Spinal cord (tissue), 10 donors: ENCODE results near the gene GDI1. TPM values are rescaled to one million over a fixed set of nuclear protein-coding genes. Genes with fewer than 3 reads are reported as not detected.

Source experiments
- DNase-seq, 6 donors: peaks; one replicate each; pipeline versions ENCODE4 v3.0.0 to v3.0.0-alpha.2; 2013 to 2015; ENCODE audit warnings: low spot score in 6 of 6, low read depth in 4 of 6
- H3K27ac ChIP-seq: one replicate; pipeline ENCODE4 v1.5.1; 2013; ENCODE audit warnings: low read depth, low read length, control low read depth
- H3K27me3 ChIP-seq: one replicate; pipeline ENCODE4 v1.6.1; 2013; ENCODE audit warnings: low read length; ENCODE audit not compliant: control insufficient read depth, insufficient read depth
- H3K36me3 ChIP-seq: one replicate; pipeline ENCODE4 v1.6.1; 2013; ENCODE audit warnings: low read length; ENCODE audit not compliant: control insufficient read depth, insufficient read depth
- H3K4me1 ChIP-seq: one replicate; pipeline ENCODE4 v1.6.1; 2013; ENCODE audit warnings: low read length; ENCODE audit not compliant: control insufficient read depth, insufficient read depth
- H3K4me3 ChIP-seq: one replicate; pipeline ENCODE4 v1.5.1; 2013; ENCODE audit warnings: low read depth, low read length, control low read depth
- H3K9me3 ChIP-seq: one replicate; pipeline ENCODE4 v1.6.1; 2013; ENCODE audit warnings: low read length; ENCODE audit not compliant: control insufficient read depth, insufficient read depth
- WGBS: methylation state at CpG from one replicate; pipeline ENCODE4 v1.1.5; 2013; ENCODE audit warnings: missing lambda C conversion rate; ENCODE audit not compliant: insufficient coverage; 5-methylcytosine and 5-hydroxymethylcytosine counted together
- polyA plus RNA-seq, 2 donors: library from polyadenylated mRNA; unstranded; fragments of 120-200 nt; gene quantifications; one replicate each; pipeline ENCODE4 v1.2.1, GENCODE V29; 2013; ENCODE audit not compliant: insufficient read length in 2 of 2
- total RNA-seq, 2 donors: library from RNA; depleted of rRNA in 1 of 2; stranded (reverse); fragments of 120-200 nt in 1 of 2; fragments of >200 nt in 1 of 2; gene quantifications; one replicate each; pipeline versions ENCODE4 v1.2.3 to v1.2.4, GENCODE V29; 2013 to 2014
- donor health status: healthy.

Gene GDI1
- total and polyA plus RNA-seq, 4 donors, result 185 to 688 (median 434) TPM

- Histone ChIP-seq H3K27ac (peak overlapping the region; percentile 50), H3K27me3 (no peaks in the 10 kb centered on the region), H3K36me3 (peaks cover 69% of the 10 kb centered on the region), H3K4me1 (peaks cover 40% of the 10 kb centered on the region), H3K9me3 (no peaks in the 10 kb centered on the region), H3K4me3 (peak overlapping the region; percentile 10)
- no peak for DNase-seq
- 49% methylated on average over 9 of the region's 10 CpGs for whole genome bisulfite sequencing
These were observed 6.5 kb downstream of the GDI1 start for GRCh38 chrX:154443479-154443910.

GRCh38 chrX:154443992-154444754 is 7.2 kb downstream of the GDI1 start, which contains the start of gene FAM50A:
Gene FAM50A (plus strand): TSS chrX:154444141. CDS start chrX:154444236, 95 bp downstream.
- peak within 1 kb of the TSS; percentile 45 for H3K4me3 ChIP-seq
- H3K4me1 ChIP-seq, result peaks cover 33% of the 10 kb centered on the region
- no peaks in the 10 kb centered on the region for H3K9me3 ChIP-seq
- WGBS, result 27% methylated on average over 94 of the region's 94 CpGs
- peak within 1 kb of the TSS; percentile 50 for H3K27ac ChIP-seq
- peak in 2 of 6 donors; percentile 85 to 86 for DNase-seq
- peaks cover 70% of the 10 kb centered on the region for H3K36me3 ChIP-seq
- H3K27me3 ChIP-seq, result no peaks in the 10 kb centered on the region

GRCh38 chrX:154444755-154445246 is 7.8 kb downstream of the GDI1 start:
- no peak for DNase-seq
- H3K27me3 ChIP-seq, result no peaks in the 10 kb centered on the region
- H3K4me1 ChIP-seq, result peaks cover 31% of the 10 kb centered on the region
- peak overlapping the region; percentile 7 for H3K27ac ChIP-seq
- peak overlapping the region; percentile 45 for H3K4me3 ChIP-seq
- 80% methylated on average over 13 of the region's 13 CpGs for WGBS
- H3K36me3 ChIP-seq, result peaks cover 73% of the 10 kb centered on the region
- no peaks in the 10 kb centered on the region for H3K9me3 ChIP-seq

GRCh38 chrX:154445776-154446175 is 8.8 kb downstream of the GDI1 start:
- H3K27ac ChIP-seq, result no peak overlapping the region
- H3K4me3 ChIP-seq, result no peak overlapping the region
- H3K4me1 ChIP-seq, result peaks cover 27% of the 10 kb centered on the region
- peaks cover 73% of the 10 kb centered on the region for H3K36me3 ChIP-seq
- no peaks in the 10 kb centered on the region for H3K9me3 ChIP-seq
- no peaks in the 10 kb centered on the region for H3K27me3 ChIP-seq
- 90% methylated on average over 16 of the region's 16 CpGs for WGBS
- DNase-seq, result no peak

GRCh38 chrX:154446430-154446829 is 9.5 kb downstream of the GDI1 start:
- no peak overlapping the region for H3K27ac ChIP-seq
- no peak overlapping the region for H3K4me3 ChIP-seq
- 89% methylated on average over 12 of the region's 12 CpGs for WGBS
- peaks cover 28% of the 10 kb centered on the region for H3K4me1 ChIP-seq
- DNase-seq, result no peak
- no peaks in the 10 kb centered on the region for H3K9me3 ChIP-seq
- peaks cover 73% of the 10 kb centered on the region for H3K36me3 ChIP-seq
- no peaks in the 10 kb centered on the region for H3K27me3 ChIP-seq

- Histone ChIP-seq H3K27ac (no peak overlapping the region), H3K9me3 (no peaks in the 10 kb centered on the region), H3K27me3 (no peaks in the 10 kb centered on the region), H3K36me3 (peaks cover 64% of the 10 kb centered on the region), H3K4me3 (no peak overlapping the region), H3K4me1 (peaks cover 25% of the 10 kb centered on the region)
- no peak for DNase-seq
- 90% methylated on average over 14 of the region's 14 CpGs for WGBS
These were observed 11.5 kb downstream of the GDI1 start for GRCh38 chrX:154448484-154448883.

- H3K9me3 ChIP-seq, result no peaks in the 10 kb centered on the region
- no peak overlapping the region for H3K27ac ChIP-seq
- no peak for DNase-seq
- no peaks in the 10 kb centered on the region for H3K27me3 ChIP-seq
- no peak overlapping the region for H3K4me3 ChIP-seq
- H3K4me1 ChIP-seq, result peaks cover 19% of the 10 kb centered on the region
- 91% methylated on average over 18 of the region's 18 CpGs for whole genome bisulfite sequencing
- H3K36me3 ChIP-seq, result peaks cover 62% of the 10 kb centered on the region
These were observed 12.7 kb downstream of the GDI1 start for GRCh38 chrX:154449618-154450017.

- Histone ChIP-seq H3K9me3 (no peaks in the 10 kb centered on the region), H3K27me3 (no peaks in the 10 kb centered on the region), H3K27ac (no peak overlapping the region), H3K4me1 (peaks cover 12% of the 10 kb centered on the region), H3K36me3 (peaks cover 61% of the 10 kb centered on the region), H3K4me3 (no peak overlapping the region)
- DNase-seq, result no peak
- 73% methylated on average over 17 of the region's 17 CpGs for WGBS
These were observed 13.4 kb downstream of the GDI1 start for GRCh38 chrX:154450312-154450711.

GRCh38 chrX:154452823-154453222 is 15.9 kb downstream of the GDI1 start:
- Histone ChIP-seq H3K27me3 (no peaks in the 10 kb centered on the region), H3K27ac (no peak overlapping the region), H3K36me3 (peaks cover 43% of the 10 kb centered on the region), H3K9me3 (no peaks in the 10 kb centered on the region), H3K4me3 (no peak overlapping the region), H3K4me1 (peaks cover 3% of the 10 kb centered on the region)
- peak in 1 of 6 donors; percentile 27 for DNase-seq
- WGBS, result 89% methylated on average over 5 of the region's 9 CpGs
